K562 treated with DMSO at 1 percent for 4 hours (cell line): Measurements from ENCODE around the gene PIGP. TPM values are rescaled to one million over a fixed set of nuclear protein-coding genes. Genes with fewer than 3 reads are reported as not detected.

Experiments
- total RNA-seq: library from RNA; unstranded; fragments of 300-600 nt; gene quantifications from 2 replicates; pipeline ENCODE4 v1.2.3, GENCODE V29; 2022; ENCODE audit not compliant: insufficient read depth

The PIGP gene
- 13.9 and 16.2 TPM in 2 replicates for total RNA-seq

DNA sequence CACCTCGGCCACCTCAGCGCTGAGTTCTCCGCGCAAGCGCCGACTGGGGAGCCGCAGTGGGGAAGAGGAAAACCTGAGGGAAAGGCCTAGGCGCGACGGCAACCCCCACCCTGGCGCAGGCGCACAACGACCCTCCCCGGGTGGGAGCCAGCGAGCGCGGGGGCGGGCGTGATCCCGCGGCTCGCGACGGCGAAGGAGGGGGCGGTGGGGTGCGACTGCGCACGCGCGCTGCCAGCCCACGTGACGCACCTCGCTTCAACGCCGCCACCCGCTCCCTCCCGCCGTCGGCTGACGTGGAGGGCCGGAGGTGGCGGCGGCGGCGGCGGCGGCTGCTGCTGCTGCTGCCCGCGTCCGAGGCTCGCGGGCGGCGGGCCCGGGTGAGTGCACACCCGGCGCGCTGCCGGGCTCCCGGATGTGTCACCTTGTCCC is at the start of gene PIGP, which contains the start of gene TTC3:
PIGP (minus strand) TSS at position 84 of the 429 bp plus-strand sequence. CDS start 556 bp downstream, outside the sequence.
TTC3 (plus strand) TSS at position 267 of the 429 bp plus-strand sequence. CDS start 14,004 bp downstream, outside the sequence.

Other genes with a start within 250 kb of the PIGP start
- gene HLCS, start 106.4 kb downstream of the PIGP start, total RNA-seq = 12.8 and 15.1 TPM in 2 replicates
- gene RIPPLY3, start 66.4 kb downstream of the PIGP start, total RNA-seq = not detected in 2 replicates
- 77.6 and 84.6 TPM in 2 replicates for gene TTC3, start 183 bp upstream of the PIGP start, total RNA-seq
- 37.4 and 44.3 TPM in 2 replicates for gene VPS26C, start 194.3 kb upstream of the PIGP start, total RNA-seq